Adrenal gland (tissue), 12 donors: ENCODE measurements around the gene ACCS. TPM values are rescaled to one million over a fixed set of nuclear protein-coding genes. Genes with fewer than 3 reads are reported as not detected.

ENCODE experiments used
- DNase-seq, 7 donors: peaks; one replicate each; pipeline ENCODE4 v3.0.0-alpha.2; 2019 to 2020
- H3K27ac ChIP-seq, 5 donors: fragments of 200-600 bp; sonication (generic) in 4 of 5; 1 replicate in 3 of 5; 2 replicates in 2 of 5; pipeline versions ENCODE4 v1.5.1 to v1.8.0; 2016 to 2020; ENCODE audit warnings: mild to moderate bottlenecking in 1 of 5
- H3K27me3 ChIP-seq: fragments of 200-600 bp; 2 replicates; pipeline ENCODE4 v1.8.0; 2021
- H3K36me3 ChIP-seq, 2 donors: fragments of 200-600 bp; replicated peaks in 1 of 2; 1 replicate in 1 of 2; 2 replicates in 1 of 2; pipeline versions ENCODE4 v1.5.1 to v1.8.0; 2018 to 2022
- H3K4me1 ChIP-seq, 2 donors: fragments of 200-600 bp; replicated peaks in 1 of 2; 1 replicate in 1 of 2; 2 replicates in 1 of 2; pipeline versions ENCODE4 v1.5.1 to v1.8.0; 2018 to 2021
- H3K4me3 ChIP-seq, 4 donors: fragments of 200-600 bp; sonication (generic) in 3 of 4; one replicate each; pipeline ENCODE4 v1.5.1; 2016 to 2018
- H3K9me3 ChIP-seq, 3 donors: fragments of 200-600 bp; sonication (generic) in 1 of 3; replicated peaks in 1 of 3; 1 replicate in 2 of 3; 2 replicates in 1 of 3; pipeline versions ENCODE4 v1.5.1 to v1.8.0; 2016 to 2021
- POLR2A ChIP-seq, 2 donors: fragments of 450-650 bp; IDR thresholded peaks; one replicate each; pipeline ENCODE4 v1.6.1; 2017; ENCODE audit warnings: antibody characterized with exemption in 2 of 2, mild to moderate bottlenecking in 2 of 2, moderate library complexity in 1 of 2
- WGBS, 4 donors: extraction: QIAGEN DNeasy Blood & Tissue Kit in 2 of 4; methylation state at CpG; one replicate each; pipeline versions ENCODE4 v1.1.5 to v1.1.7; 2013 to 2017; 5-methylcytosine and 5-hydroxymethylcytosine counted together
- intact Hi-C, 2 donors: fragments of 100-400 bp; cut with DNase I; formaldehyde crosslinking; loops; one replicate each; pipeline versions ENCODE4 v1.14.1 to v1.15.0; 2022 to 2023
- polyA plus RNA-seq, 3 donors: library from polyadenylated mRNA; stranded (reverse); fragments of 200-250 nt in 2 of 3; fragments of 350-450 nt in 1 of 3; fragmentation: Illumina TruSeq in 1 of 3; extraction: RNeasy Lipid Tissue Mini Kit (QIAGEN cat#74804) in 1 of 3; gene quantifications; one replicate each; pipeline ENCODE4 v1.2.3, GENCODE V29; 2013 to 2014
- total RNA-seq, 9 donors: library from RNA; depleted of rRNA in 4 of 9; stranded (reverse); fragments of >200 nt in 4 of 9; fragments of 120-200 nt in 1 of 9; fragmentation: NEBNext Ultra II Directional in 1 of 9; extraction: Animal tissue kit (Norgen Biotek cat#: 25700) in 1 of 9; gene quantifications; one replicate each; pipeline versions ENCODE4 v1.1.0 to v1.2.4, GENCODE V29; 2013 to 2023
- TF ChIP-seq, protein P1 (sequence below), 6 experiments: fragments of 450-650 bp in 4 of 6; fragments of 200-600 bp in 2 of 6; sonication (generic) in 1 of 6; IDR thresholded peaks; 1 replicate in 5 of 6; 2 replicates in 1 of 6; pipeline versions ENCODE4 v1.5.1 to v1.8.0; 2016 to 2021; ENCODE audit warnings: antibody characterized with exemption in 6 of 6, mild to moderate bottlenecking in 2 of 6, moderate library complexity in 1 of 6
- donor health status: healthy with polysubstance abuse.
- donor health status: Bipolar disorder and iron deficiency.
- donor health status: DM: yes; HTN: yes; CAD: no.
- donor health status: DM: no; HTN: no; CAD: no.
- donor health status: DM: no; HTN: no; CAD: no.
- donor health status: DM: yes; HTN: yes; CAD: no.

ACCS gene
- total and polyA plus RNA-seq, 12 donors, result 9.8 to 195 (median 41.4) TPM

DNA sequence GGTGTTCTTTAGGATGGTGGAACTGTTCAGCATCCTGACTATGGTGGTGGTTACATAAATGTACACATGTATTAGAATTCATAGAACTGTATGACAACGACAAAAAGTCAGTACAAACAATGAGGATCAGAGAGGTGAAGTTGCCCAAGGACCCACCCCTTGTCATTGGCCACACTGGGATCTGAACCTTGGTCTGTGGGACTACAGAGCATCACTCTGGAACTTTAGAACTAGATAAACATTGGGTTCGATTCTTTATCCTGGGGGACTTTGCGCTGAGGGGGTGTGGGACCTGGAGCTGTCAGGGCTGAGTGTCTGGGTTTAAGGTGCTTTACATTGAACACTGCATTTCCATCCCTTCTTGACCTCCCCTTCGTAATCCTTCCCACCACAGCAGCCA is 16.6 kb downstream of the ACCS start:
- Histone ChIP-seq H3K9me3 (no peaks in the 10 kb centered on the region), H3K4me3 (no peak overlapping the region), H3K36me3 (peaks cover 0 to 26% of the 10 kb centered on the region in 2 donors), H3K27ac (no peak overlapping the region), H3K27me3 (no peaks in the 10 kb centered on the region), H3K4me1 (no peaks in the 10 kb centered on the region)
- DNase-seq, result no peak
- intact Hi-C loops, result no loop called here
- TF ChIP-seq POLR2A (IDR thresholded peaks at IDR 0.05), result no peak
- TF ChIP-seq, protein P1, sequence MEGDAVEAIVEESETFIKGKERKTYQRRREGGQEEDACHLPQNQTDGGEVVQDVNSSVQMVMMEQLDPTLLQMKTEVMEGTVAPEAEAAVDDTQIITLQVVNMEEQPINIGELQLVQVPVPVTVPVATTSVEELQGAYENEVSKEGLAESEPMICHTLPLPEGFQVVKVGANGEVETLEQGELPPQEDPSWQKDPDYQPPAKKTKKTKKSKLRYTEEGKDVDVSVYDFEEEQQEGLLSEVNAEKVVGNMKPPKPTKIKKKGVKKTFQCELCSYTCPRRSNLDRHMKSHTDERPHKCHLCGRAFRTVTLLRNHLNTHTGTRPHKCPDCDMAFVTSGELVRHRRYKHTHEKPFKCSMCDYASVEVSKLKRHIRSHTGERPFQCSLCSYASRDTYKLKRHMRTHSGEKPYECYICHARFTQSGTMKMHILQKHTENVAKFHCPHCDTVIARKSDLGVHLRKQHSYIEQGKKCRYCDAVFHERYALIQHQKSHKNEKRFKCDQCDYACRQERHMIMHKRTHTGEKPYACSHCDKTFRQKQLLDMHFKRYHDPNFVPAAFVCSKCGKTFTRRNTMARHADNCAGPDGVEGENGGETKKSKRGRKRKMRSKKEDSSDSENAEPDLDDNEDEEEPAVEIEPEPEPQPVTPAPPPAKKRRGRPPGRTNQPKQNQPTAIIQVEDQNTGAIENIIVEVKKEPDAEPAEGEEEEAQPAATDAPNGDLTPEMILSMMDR (IDR thresholded peaks at IDR 0.05), result no peak
- WGBS, 4 donors, result 92 to 95% (median 93%) methylated on average over 4 of the region's 4 CpGs

DNA sequence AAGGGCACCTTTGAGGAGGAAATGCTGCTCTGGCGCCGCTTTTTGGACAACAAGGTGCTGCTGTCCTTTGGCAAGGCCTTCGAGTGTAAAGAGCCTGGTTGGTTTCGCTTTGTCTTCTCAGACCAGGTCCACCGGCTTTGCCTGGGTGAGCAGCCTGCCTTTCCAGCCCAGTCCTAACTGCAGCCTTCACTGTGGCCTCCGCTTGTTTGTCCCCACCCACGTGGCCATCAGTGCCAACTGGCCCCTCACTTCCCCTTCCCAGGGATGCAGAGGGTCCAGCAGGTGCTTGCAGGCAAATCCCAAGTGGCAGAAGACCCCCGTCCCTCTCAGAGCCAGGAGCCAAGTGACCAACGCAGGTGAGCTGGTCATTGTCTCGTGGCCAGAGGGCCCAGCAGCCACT is 17.4 kb downstream of the ACCS start:
- 88 to 99% (median 94%) methylated on average over 9 to 10 of the region's 10 CpGs for WGBS, 4 donors
- H3K36me3 ChIP-seq, result peaks cover 0 to 20% of the 10 kb centered on the region in 2 donors
- no peaks in the 10 kb centered on the region for H3K4me1 ChIP-seq
- no peak for DNase-seq
- no peak overlapping the region for H3K4me3 ChIP-seq
- no peak overlapping the region for H3K27ac ChIP-seq
- no peaks in the 10 kb centered on the region for H3K27me3 ChIP-seq
- H3K9me3 ChIP-seq, result no peaks in the 10 kb centered on the region
- TF ChIP-seq, protein P1 (IDR thresholded peaks at IDR 0.05), result no peak
- TF ChIP-seq POLR2A (IDR thresholded peaks at IDR 0.05), result no peak
- intact Hi-C loops, result no loop called here

DNA sequence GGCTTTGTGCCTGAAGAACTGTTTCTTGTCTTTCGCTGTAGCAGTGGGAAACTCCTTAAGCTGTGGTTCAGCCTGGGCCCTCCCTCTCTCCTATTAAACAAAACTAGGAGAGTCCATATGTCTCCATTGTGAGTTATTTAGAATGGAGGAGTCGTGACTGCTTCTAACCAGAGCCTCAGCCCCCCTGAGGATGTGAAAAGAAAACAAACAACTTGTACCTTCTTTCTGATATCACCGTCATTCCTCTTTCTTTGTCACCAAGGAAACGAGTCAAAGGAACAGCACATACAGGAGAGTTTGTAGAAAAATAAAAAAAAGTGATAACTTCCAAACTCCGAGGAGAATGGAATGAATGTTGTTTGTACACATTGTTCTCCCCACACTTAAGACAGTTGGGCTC is 17.8 kb downstream of the ACCS start:
- intact Hi-C loops, result no loop called here
- H3K4me1 ChIP-seq, result no peaks in the 10 kb centered on the region

DNA sequence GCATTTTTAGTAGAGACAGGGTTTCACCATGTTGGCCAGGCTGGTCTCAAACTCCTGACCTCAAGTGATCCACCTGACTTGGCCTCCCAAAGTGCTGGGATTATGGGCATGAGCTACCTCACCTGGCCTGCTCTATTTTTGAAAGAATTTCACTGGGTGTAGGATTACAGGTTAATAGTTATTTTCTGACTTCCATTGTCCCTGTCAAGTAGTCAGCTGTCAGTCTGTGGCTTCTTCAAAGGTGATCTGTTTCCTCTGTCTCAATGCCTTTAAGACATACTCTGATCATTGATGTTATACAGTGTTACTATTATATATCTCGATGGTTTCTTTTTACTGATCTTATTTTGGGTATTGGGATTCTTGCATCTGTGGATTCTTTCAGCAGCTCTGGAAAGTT is 19.3 kb downstream of the ACCS start:
- intact Hi-C loops, result no loop called here
- no peak for DNase-seq
- no peak for TF ChIP-seq POLR2A (IDR thresholded peaks at IDR 0.05)
- TF ChIP-seq, protein P1 (IDR thresholded peaks at IDR 0.05), result no peak
- H3K9me3 ChIP-seq, result no peaks in the 10 kb centered on the region
- no peaks in the 10 kb centered on the region for H3K4me1 ChIP-seq
- H3K36me3 ChIP-seq, result peaks cover 0 to 17% of the 10 kb centered on the region in 2 donors
- H3K4me3 ChIP-seq, result no peak overlapping the region
- WGBS, 4 donors, result 95 to 100% (median 100%) methylated on average over 1 of the region's 1 CpG
- H3K27me3 ChIP-seq, result no peaks in the 10 kb centered on the region
- H3K27ac ChIP-seq, result no peak overlapping the region

More for the DNA sequence above, 17.8 kb downstream of the ACCS start:
- TF ChIP-seq POLR2A (IDR thresholded peaks at IDR 0.05), result no peak
- TF ChIP-seq, protein P1 (IDR thresholded peaks at IDR 0.05), result no peak
- Histone ChIP-seq H3K9me3 (no peaks in the 10 kb centered on the region), H3K36me3 (peaks cover 0 to 17% of the 10 kb centered on the region in 2 donors), H3K27me3 (no peaks in the 10 kb centered on the region), H3K4me3 (no peak overlapping the region), H3K27ac (no peak overlapping the region)
- DNase-seq, result no peak
- 85 to 93% (median 88%) methylated on average over 5 of the region's 5 CpGs for WGBS, 4 donors
